ENCODE results near the gene PAK1.

The PAK1 gene

GRCh38 chr11:77441426-77441825 is 32.5 kb downstream of the PAK1 start:
- H3K9me3 ChIP-seq (ENCODE audit: control insufficient read depth in 1 of 2, low read length in 2 of 2): no peaks in the 10 kb centered on the region
- no peak overlapping the region for H3K27ac ChIP-seq (ENCODE audit: low read depth, low read length)
- no peaks in the 10 kb centered on the region for H3K27me3 ChIP-seq (ENCODE audit: control insufficient read depth in 1 of 2, insufficient read depth in 2 of 2, low read length in 2 of 2)
- H3K9ac ChIP-seq (ENCODE audit: low read depth in 1 of 2, low read length in 2 of 2): no peak overlapping the region
- H3K4me1 ChIP-seq (ENCODE audit: control insufficient read depth in 1 of 2, insufficient read depth in 2 of 2, low read length in 2 of 2): peaks cover 32 to 68% of the 10 kb centered on the region in 2 donors
- no peaks in the 10 kb centered on the region for H3K36me3 ChIP-seq (ENCODE audit: control insufficient read depth in 1 of 2, insufficient read depth in 2 of 2, low read length in 2 of 2)
- H3K4me3 ChIP-seq (ENCODE audit: low read depth in 1 of 2, low read length in 2 of 2): no peak overlapping the region

- Histone ChIP-seq H3K27me3 (ENCODE audit: control insufficient read depth in 1 of 2, insufficient read depth in 2 of 2, low read length in 2 of 2) (no peaks in the 10 kb centered on the region), H3K9ac (ENCODE audit: low read depth in 1 of 2, low read length in 2 of 2) (no peak overlapping the region), H3K4me1 (ENCODE audit: control insufficient read depth in 1 of 2, insufficient read depth in 2 of 2, low read length in 2 of 2) (peaks cover 35 to 75% of the 10 kb centered on the region in 2 donors), H3K9me3 (ENCODE audit: control insufficient read depth in 1 of 2, low read length in 2 of 2) (no peaks in the 10 kb centered on the region), H3K4me3 (ENCODE audit: low read depth in 1 of 2, low read length in 2 of 2) (no peak overlapping the region), H3K27ac (ENCODE audit: low read depth, low read length) (no peak overlapping the region), H3K36me3 (ENCODE audit: control insufficient read depth in 1 of 2, insufficient read depth in 2 of 2, low read length in 2 of 2) (no peaks in the 10 kb centered on the region)
Observed at GRCh38 chr11:77440678-77441077, 33.2 kb downstream of the PAK1 start.

- Histone ChIP-seq H3K9me3 (ENCODE audit: control insufficient read depth in 1 of 2, low read length in 2 of 2) (no peaks in the 10 kb centered on the region), H3K9ac (ENCODE audit: low read depth in 1 of 2, low read length in 2 of 2) (no peak overlapping the region), H3K4me3 (ENCODE audit: low read depth in 1 of 2, low read length in 2 of 2) (no peak overlapping the region), H3K27me3 (ENCODE audit: control insufficient read depth in 1 of 2, insufficient read depth in 2 of 2, low read length in 2 of 2) (no peaks in the 10 kb centered on the region), H3K27ac (ENCODE audit: low read depth, low read length) (no peak overlapping the region), H3K4me1 (ENCODE audit: control insufficient read depth in 1 of 2, insufficient read depth in 2 of 2, low read length in 2 of 2) (peaks cover 27 to 56% of the 10 kb centered on the region in 2 donors), H3K36me3 (ENCODE audit: control insufficient read depth in 1 of 2, insufficient read depth in 2 of 2, low read length in 2 of 2) (no peaks in the 10 kb centered on the region)
Observed at GRCh38 chr11:77438487-77438886, 35.4 kb downstream of the PAK1 start.

- no peaks in the 10 kb centered on the region for H3K36me3 ChIP-seq (ENCODE audit: control insufficient read depth in 1 of 2, insufficient read depth in 2 of 2, low read length in 2 of 2)
- H3K4me1 ChIP-seq (ENCODE audit: control insufficient read depth in 1 of 2, insufficient read depth in 2 of 2, low read length in 2 of 2): peaks cover 27 to 46% of the 10 kb centered on the region in 2 donors
- H3K27ac ChIP-seq (ENCODE audit: low read depth, low read length): no peak overlapping the region
- no peaks in the 10 kb centered on the region for H3K9me3 ChIP-seq (ENCODE audit: control insufficient read depth in 1 of 2, low read length in 2 of 2)
- no peaks in the 10 kb centered on the region for H3K27me3 ChIP-seq (ENCODE audit: control insufficient read depth in 1 of 2, insufficient read depth in 2 of 2, low read length in 2 of 2)
- no peak overlapping the region for H3K9ac ChIP-seq (ENCODE audit: low read depth in 1 of 2, low read length in 2 of 2)
- H3K4me3 ChIP-seq (ENCODE audit: low read depth in 1 of 2, low read length in 2 of 2): no peak overlapping the region
Observed at GRCh38 chr11:77436969-77437368, 36.9 kb downstream of the PAK1 start.

DNA sequence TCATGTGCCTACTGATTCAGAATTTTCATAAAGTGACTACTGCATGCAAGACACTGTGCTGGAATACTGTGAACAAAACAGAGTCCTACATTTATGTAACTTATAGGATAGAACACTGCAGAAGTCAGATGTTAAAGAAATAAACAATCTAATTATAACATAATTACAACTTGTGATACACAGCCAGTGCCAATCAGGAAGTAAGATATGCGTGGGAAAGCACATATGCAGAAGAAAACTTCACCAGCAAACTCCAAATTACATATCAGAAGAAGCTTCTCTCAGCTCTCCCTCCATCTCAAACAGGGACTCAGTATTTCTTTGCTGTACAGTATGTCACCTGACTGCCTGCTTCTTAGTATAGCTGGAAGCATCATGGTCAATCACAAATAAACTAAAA is 37.4 kb downstream of the PAK1 start:
- Histone ChIP-seq H3K27ac (ENCODE audit: low read depth, low read length) (no peak overlapping the region), H3K9me3 (ENCODE audit: control insufficient read depth in 1 of 2, low read length in 2 of 2) (no peaks in the 10 kb centered on the region), H3K4me3 (ENCODE audit: low read depth in 1 of 2, low read length in 2 of 2) (peak overlapping the region in 1 of 2 donors; percentile 44), H3K36me3 (ENCODE audit: control insufficient read depth in 1 of 2, insufficient read depth in 2 of 2, low read length in 2 of 2) (no peaks in the 10 kb centered on the region), H3K4me1 (ENCODE audit: control insufficient read depth in 1 of 2, insufficient read depth in 2 of 2, low read length in 2 of 2) (peaks cover 24 to 42% of the 10 kb centered on the region in 2 donors), H3K27me3 (ENCODE audit: control insufficient read depth in 1 of 2, insufficient read depth in 2 of 2, low read length in 2 of 2) (no peaks in the 10 kb centered on the region), H3K9ac (ENCODE audit: low read depth in 1 of 2, low read length in 2 of 2) (no peak overlapping the region)

GRCh38 chr11:77435972-77436371 is 37.9 kb downstream of the PAK1 start:
- H3K9me3 ChIP-seq (ENCODE audit: control insufficient read depth in 1 of 2, low read length in 2 of 2): no peaks in the 10 kb centered on the region
- H3K4me1 ChIP-seq (ENCODE audit: control insufficient read depth in 1 of 2, insufficient read depth in 2 of 2, low read length in 2 of 2): peaks cover 20 to 37% of the 10 kb centered on the region in 2 donors
- no peak overlapping the region for H3K27ac ChIP-seq (ENCODE audit: low read depth, low read length)
- no peaks in the 10 kb centered on the region for H3K36me3 ChIP-seq (ENCODE audit: control insufficient read depth in 1 of 2, insufficient read depth in 2 of 2, low read length in 2 of 2)
- H3K4me3 ChIP-seq (ENCODE audit: low read depth in 1 of 2, low read length in 2 of 2): peak overlapping the region; percentile 21 to 44
- no peaks in the 10 kb centered on the region for H3K27me3 ChIP-seq (ENCODE audit: control insufficient read depth in 1 of 2, insufficient read depth in 2 of 2, low read length in 2 of 2)
- H3K9ac ChIP-seq (ENCODE audit: low read depth in 1 of 2, low read length in 2 of 2): no peak overlapping the region

GRCh38 chr11:77431813-77432212 is 42.1 kb downstream of the PAK1 start:
- Histone ChIP-seq H3K9me3 (ENCODE audit: control insufficient read depth in 1 of 2, low read length in 2 of 2) (no peaks in the 10 kb centered on the region), H3K4me1 (ENCODE audit: control insufficient read depth in 1 of 2, insufficient read depth in 2 of 2, low read length in 2 of 2) (peaks cover 11 to 12% of the 10 kb centered on the region in 2 donors), H3K9ac (ENCODE audit: low read depth in 1 of 2, low read length in 2 of 2) (no peak overlapping the region), H3K36me3 (ENCODE audit: control insufficient read depth in 1 of 2, insufficient read depth in 2 of 2, low read length in 2 of 2) (no peaks in the 10 kb centered on the region), H3K4me3 (ENCODE audit: low read depth in 1 of 2, low read length in 2 of 2) (no peak overlapping the region), H3K27me3 (ENCODE audit: control insufficient read depth in 1 of 2, insufficient read depth in 2 of 2, low read length in 2 of 2) (no peaks in the 10 kb centered on the region), H3K27ac (ENCODE audit: low read depth, low read length) (no peak overlapping the region)

GRCh38 chr11:77428598-77428997 is 45.3 kb downstream of the PAK1 start:
- no peak overlapping the region for H3K4me3 ChIP-seq (ENCODE audit: low read depth in 1 of 2, low read length in 2 of 2)
- no peak overlapping the region for H3K27ac ChIP-seq (ENCODE audit: low read depth, low read length)
- no peaks in the 10 kb centered on the region for H3K9me3 ChIP-seq (ENCODE audit: control insufficient read depth in 1 of 2, low read length in 2 of 2)
- no peaks in the 10 kb centered on the region for H3K4me1 ChIP-seq (ENCODE audit: control insufficient read depth in 1 of 2, insufficient read depth in 2 of 2, low read length in 2 of 2)
- no peaks in the 10 kb centered on the region for H3K27me3 ChIP-seq (ENCODE audit: control insufficient read depth in 1 of 2, insufficient read depth in 2 of 2, low read length in 2 of 2)
- H3K36me3 ChIP-seq (ENCODE audit: control insufficient read depth in 1 of 2, insufficient read depth in 2 of 2, low read length in 2 of 2): no peaks in the 10 kb centered on the region
- no peak overlapping the region for H3K9ac ChIP-seq (ENCODE audit: low read depth in 1 of 2, low read length in 2 of 2)

GRCh38 chr11:77425346-77425745 is 48.5 kb downstream of the PAK1 start:
- H3K36me3 ChIP-seq (ENCODE audit: control insufficient read depth in 1 of 2, insufficient read depth in 2 of 2, low read length in 2 of 2): no peaks in the 10 kb centered on the region
- no peak overlapping the region for H3K4me3 ChIP-seq (ENCODE audit: low read depth in 1 of 2, low read length in 2 of 2)
- no peaks in the 10 kb centered on the region for H3K9me3 ChIP-seq (ENCODE audit: control insufficient read depth in 1 of 2, low read length in 2 of 2)
- no peaks in the 10 kb centered on the region for H3K4me1 ChIP-seq (ENCODE audit: control insufficient read depth in 1 of 2, insufficient read depth in 2 of 2, low read length in 2 of 2)
- H3K9ac ChIP-seq (ENCODE audit: low read depth in 1 of 2, low read length in 2 of 2): no peak overlapping the region
- no peaks in the 10 kb centered on the region for H3K27me3 ChIP-seq (ENCODE audit: control insufficient read depth in 1 of 2, insufficient read depth in 2 of 2, low read length in 2 of 2)
- H3K27ac ChIP-seq (ENCODE audit: low read depth, low read length): no peak overlapping the region

DNA sequence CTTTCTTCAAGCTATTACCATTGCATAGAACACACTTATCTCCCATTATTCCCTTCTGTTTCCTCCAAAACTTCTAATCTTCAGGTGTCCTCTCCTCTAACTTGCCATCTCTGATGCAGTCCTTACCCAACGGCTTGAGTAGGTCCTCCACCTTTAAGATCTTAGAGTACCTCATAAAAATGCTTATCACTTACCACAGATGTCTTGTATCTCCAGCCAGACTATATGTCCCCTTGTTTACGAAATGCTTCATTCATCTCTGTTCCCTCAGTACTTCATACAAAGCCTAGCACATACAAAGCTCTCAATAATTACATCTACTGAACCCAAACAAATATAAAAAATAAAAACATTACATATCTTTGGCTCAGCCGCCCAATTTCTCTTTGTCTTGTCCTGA is 49.2 kb downstream of the PAK1 start:
- H3K9ac ChIP-seq (ENCODE audit: low read depth in 1 of 2, low read length in 2 of 2): no peak overlapping the region
- no peaks in the 10 kb centered on the region for H3K36me3 ChIP-seq (ENCODE audit: control insufficient read depth in 1 of 2, insufficient read depth in 2 of 2, low read length in 2 of 2)
- no peaks in the 10 kb centered on the region for H3K27me3 ChIP-seq (ENCODE audit: control insufficient read depth in 1 of 2, insufficient read depth in 2 of 2, low read length in 2 of 2)
- no peak overlapping the region for H3K4me3 ChIP-seq (ENCODE audit: low read depth in 1 of 2, low read length in 2 of 2)
- H3K4me1 ChIP-seq (ENCODE audit: control insufficient read depth in 1 of 2, insufficient read depth in 2 of 2, low read length in 2 of 2): peaks cover 0 to 3% of the 10 kb centered on the region in 2 donors
- H3K9me3 ChIP-seq (ENCODE audit: control insufficient read depth in 1 of 2, low read length in 2 of 2): no peaks in the 10 kb centered on the region
- no peak overlapping the region for H3K27ac ChIP-seq (ENCODE audit: low read depth, low read length)

DNA sequence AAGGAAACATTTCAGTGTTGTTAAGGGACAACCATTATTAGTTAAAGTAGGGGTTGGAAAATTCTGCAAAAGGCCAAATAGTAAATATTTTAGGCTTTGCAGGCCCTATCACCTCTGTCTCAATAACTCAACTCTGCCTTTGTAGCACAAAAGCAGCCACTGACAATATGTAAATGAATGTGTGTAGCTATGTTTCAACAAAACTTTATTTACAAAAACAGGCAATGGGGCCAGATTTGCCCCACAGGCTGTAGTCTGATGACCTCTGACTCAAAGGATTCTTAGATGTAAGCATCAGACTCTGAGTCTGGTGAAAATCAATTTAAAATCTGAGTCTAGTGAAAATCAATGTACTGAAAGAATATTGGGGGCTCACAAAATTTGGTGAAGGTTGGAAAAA is 50.3 kb downstream of the PAK1 start:
- Histone ChIP-seq H3K4me3 (ENCODE audit: low read depth in 1 of 2, low read length in 2 of 2) (no peak overlapping the region), H3K36me3 (ENCODE audit: control insufficient read depth in 1 of 2, insufficient read depth in 2 of 2, low read length in 2 of 2) (no peaks in the 10 kb centered on the region), H3K4me1 (ENCODE audit: control insufficient read depth in 1 of 2, insufficient read depth in 2 of 2, low read length in 2 of 2) (peaks cover 4 to 13% of the 10 kb centered on the region in 2 donors), H3K27me3 (ENCODE audit: control insufficient read depth in 1 of 2, insufficient read depth in 2 of 2, low read length in 2 of 2) (no peaks in the 10 kb centered on the region), H3K27ac (ENCODE audit: low read depth, low read length) (no peak overlapping the region), H3K9me3 (ENCODE audit: control insufficient read depth in 1 of 2, low read length in 2 of 2) (no peaks in the 10 kb centered on the region), H3K9ac (ENCODE audit: low read depth in 1 of 2, low read length in 2 of 2) (no peak overlapping the region)
